HEK293 (cell line): ENCODE measurements around the gene PCDH9.

Source experiments
- CTCF ChIA-PET: fragments of 350-600 bp; formaldehyde crosslinking; extraction: SDS; loops from one replicate; lab custom pipeline; 2021; ENCODE audit warnings: antibody characterized with exemption; lab: Yijun Ruan, JAX
- POLR2A ChIA-PET: fragments of 300-600 bp; formaldehyde crosslinking; extraction: SDS; loops from one replicate; lab custom pipeline; 2020; ENCODE audit warnings: antibody characterized with exemption, inconsistent platforms; lab: Yijun Ruan, JAX
- H3K27ac ChIP-seq: fragments of 200-500 bp; sonication (Bioruptor generic); 2 replicates; pipeline ENCODE4 v1.5.1; 2014; ENCODE audit warnings: low read depth, low read length, control low read depth, inconsistent platforms; ENCODE audit errors: extremely low read depth
- H3K36me3 ChIP-seq, 2 experiments: fragments of 200-500 bp in 1 of 2; sonication (Bioruptor generic) in 1 of 2; 1 replicate in 1 of 2; 2 replicates in 1 of 2; pipeline ENCODE4 v1.5.1; 2014 to 2017; ENCODE audit warnings: inconsistent platforms in 2 of 2, low read length in 2 of 2; ENCODE audit not compliant: control insufficient read depth in 2 of 2, insufficient read depth in 1 of 2
- H3K4me1 ChIP-seq: fragments of 200-500 bp; sonication (Bioruptor generic); 2 replicates; pipeline ENCODE4 v1.5.1; 2014; ENCODE audit warnings: mild to moderate bottlenecking, low read length, inconsistent platforms; ENCODE audit not compliant: control insufficient read depth, insufficient read depth
- H3K4me3 ChIP-seq: 2 replicates; pipeline ENCODE4 v1.5.1; 2011; ENCODE audit warnings: low read depth, mild to moderate bottlenecking, control low read depth, low read length, moderate library complexity
- H3K9me3 ChIP-seq: fragments of 200-500 bp; sonication (Bioruptor generic); 2 replicates; pipeline ENCODE4 v1.5.1; 2014; ENCODE audit warnings: low read depth, low read length, inconsistent platforms; ENCODE audit not compliant: control insufficient read depth, insufficient read depth
- GLI2 ChIP-seq: fragments of 450-650 bp; formaldehyde crosslinking; IDR thresholded peaks from 2 replicates; pipeline ENCODE4; 2017; ENCODE audit warnings: missing biosample characterization, missing genetic modification characterization, low read depth, borderline replicate concordance
- KLF10 ChIP-seq: fragments of 450-650 bp; IDR thresholded peaks from 2 replicates; pipeline ENCODE4 v1.5.1; 2018; ENCODE audit warnings: missing biosample characterization, mild to moderate bottlenecking, missing genetic modification characterization
- KLF16 ChIP-seq: fragments of 450-650 bp; formaldehyde crosslinking; IDR thresholded peaks from 2 replicates; pipeline ENCODE4 v1.5.1; 2017; ENCODE audit warnings: missing biosample characterization, missing genetic modification characterization
- RBAK ChIP-seq: fragments of 450-650 bp; formaldehyde crosslinking; IDR thresholded peaks from 2 replicates; pipeline ENCODE4 v1.5.1; 2016; ENCODE audit warnings: missing biosample characterization, missing genetic modification characterization
- TRIM28 ChIP-seq: IDR thresholded peaks from 2 replicates; pipeline ENCODE4 v1.6.1; 2011; ENCODE audit warnings: low read length, control low read depth, borderline replicate concordance
- ZBTB48 ChIP-seq: fragments of 450-650 bp; formaldehyde crosslinking; IDR thresholded peaks from 2 replicates; pipeline ENCODE4 v1.5.1; 2016; ENCODE audit warnings: missing biosample characterization, missing genetic modification characterization
- ZEB2 ChIP-seq: fragments of 450-650 bp; formaldehyde crosslinking; IDR thresholded peaks from 2 replicates; pipeline ENCODE4 v1.5.1; 2016; ENCODE audit warnings: missing biosample characterization, missing genetic modification characterization
- ZFP41 ChIP-seq: fragments of 450-650 bp; formaldehyde crosslinking; IDR thresholded peaks from 2 replicates; pipeline ENCODE4 v1.5.1; 2016; ENCODE audit warnings: missing biosample characterization, missing genetic modification characterization, borderline replicate concordance
- ZNF121 ChIP-seq: fragments of 450-650 bp; formaldehyde crosslinking; IDR thresholded peaks from 2 replicates; pipeline ENCODE4 v1.5.1; 2016; ENCODE audit warnings: missing biosample characterization, missing genetic modification characterization
- ZNF157 ChIP-seq: fragments of 450-650 bp; formaldehyde crosslinking; IDR thresholded peaks from 2 replicates; pipeline ENCODE4 v1.5.1; 2016; ENCODE audit warnings: missing biosample characterization, missing genetic modification characterization
- ZNF174 ChIP-seq: fragments of 450-650 bp; formaldehyde crosslinking; IDR thresholded peaks from 2 replicates; pipeline ENCODE4 v1.5.0; 2017; ENCODE audit warnings: missing biosample characterization, mild to moderate bottlenecking, missing genetic modification characterization
- ZNF221 ChIP-seq: fragments of 450-650 bp; formaldehyde crosslinking; IDR thresholded peaks from 2 replicates; pipeline ENCODE4 v1.5.1; 2017; ENCODE audit warnings: missing biosample characterization, missing genetic modification characterization, borderline replicate concordance
- ZNF292 ChIP-seq: fragments of 450-650 bp; formaldehyde crosslinking; IDR thresholded peaks from 2 replicates; pipeline ENCODE4 v1.5.1; 2016; ENCODE audit warnings: low read depth, missing biosample characterization, missing genetic modification characterization, borderline replicate concordance
- ZNF302 ChIP-seq: fragments of 450-650 bp; formaldehyde crosslinking; IDR thresholded peaks from 2 replicates; pipeline ENCODE4 v1.5.1; 2016; ENCODE audit warnings: missing biosample characterization, missing genetic modification characterization, low read depth
- ZNF394 ChIP-seq: fragments of 450-650 bp; formaldehyde crosslinking; IDR thresholded peaks from 2 replicates; pipeline ENCODE4 v1.5.1; 2016; ENCODE audit warnings: missing biosample characterization, missing genetic modification characterization, mild to moderate bottlenecking, moderate library complexity, borderline replicate concordance
- ZNF48 ChIP-seq: fragments of 450-650 bp; formaldehyde crosslinking; IDR thresholded peaks from 2 replicates; pipeline ENCODE4 v1.5.1; 2016; ENCODE audit warnings: missing biosample characterization, missing genetic modification characterization
- ZNF791 ChIP-seq: fragments of 450-650 bp; formaldehyde crosslinking; IDR thresholded peaks from 2 replicates; pipeline ENCODE4 v1.5.1; 2016; ENCODE audit warnings: missing biosample characterization, missing genetic modification characterization
- ZSCAN23 ChIP-seq: fragments of 450-650 bp; formaldehyde crosslinking; IDR thresholded peaks from 2 replicates; pipeline ENCODE4 v1.5.1; 2016; ENCODE audit warnings: missing biosample characterization, missing genetic modification characterization
- TF ChIP-seq, protein P1 (sequence below): fragments of 450-650 bp; formaldehyde crosslinking; IDR thresholded peaks from 2 replicates; pipeline ENCODE4 v1.5.1; 2017; ENCODE audit warnings: missing biosample characterization, missing genetic modification characterization
- TF ChIP-seq, protein P2 (sequence below): fragments of 450-650 bp; formaldehyde crosslinking; IDR thresholded peaks from 2 replicates; pipeline ENCODE4 v1.5.1; 2016; ENCODE audit warnings: missing biosample characterization, missing genetic modification characterization
- TF ChIP-seq, protein P3 (sequence below): fragments of 450-650 bp; IDR thresholded peaks from 2 replicates; pipeline ENCODE4 v1.5.1; 2018; ENCODE audit warnings: missing biosample characterization, missing genetic modification characterization
- TF ChIP-seq, protein P4 (sequence below): fragments of 450-650 bp; formaldehyde crosslinking; IDR thresholded peaks from 2 replicates; pipeline ENCODE4 v1.5.1; 2017; ENCODE audit warnings: missing biosample characterization, mild to moderate bottlenecking, missing genetic modification characterization, moderate library complexity
- TF ChIP-seq, protein P5 (sequence below): fragments of 450-650 bp; formaldehyde crosslinking; IDR thresholded peaks from 2 replicates; pipeline ENCODE4 v1.5.1; 2016; ENCODE audit warnings: missing biosample characterization, missing genetic modification characterization, low read depth
- TF ChIP-seq, protein P6 (sequence below): IDR thresholded peaks from 2 replicates; pipeline ENCODE4 v1.6.1; 2011; ENCODE audit warnings: mild to moderate bottlenecking, low read depth, low read length, borderline replicate concordance
- TF ChIP-seq, protein P7 (sequence below): fragments of 450-650 bp; formaldehyde crosslinking; IDR thresholded peaks from 2 replicates; pipeline ENCODE4; 2016; ENCODE audit warnings: missing biosample characterization, missing genetic modification characterization

Gene PCDH9

DNA sequence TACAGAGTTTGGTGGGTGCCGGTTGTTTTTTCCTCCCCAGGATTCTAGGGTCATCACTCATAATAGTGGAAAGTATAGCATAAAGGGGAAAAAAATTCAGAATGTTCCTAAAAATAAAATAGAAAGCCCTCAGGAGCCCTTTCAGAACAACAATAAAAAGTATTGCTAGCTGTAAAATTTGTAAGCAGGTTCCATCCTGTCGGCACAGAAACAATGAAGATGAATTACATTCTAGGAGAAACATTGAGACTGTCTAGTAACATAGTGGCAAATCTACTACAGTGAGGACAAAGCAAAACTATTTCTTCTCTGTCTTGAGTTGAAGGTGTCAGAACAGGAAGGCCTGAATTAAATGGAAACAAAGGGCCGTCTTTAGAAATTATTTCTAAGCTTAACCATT, 870.7 kb downstream of the PCDH9 start (continued):
- TF ChIP-seq ZNF791 (tag by site-specific recombination) (no peak), KLF10 (no peak), ZNF48 (tag by site-specific recombination) (no peak), ZSCAN23 (no peak), ZNF121 (tag by site-specific recombination) (no peak), ZNF157 (tag by site-specific recombination) (no peak)
- TF ChIP-seq, protein P1, sequence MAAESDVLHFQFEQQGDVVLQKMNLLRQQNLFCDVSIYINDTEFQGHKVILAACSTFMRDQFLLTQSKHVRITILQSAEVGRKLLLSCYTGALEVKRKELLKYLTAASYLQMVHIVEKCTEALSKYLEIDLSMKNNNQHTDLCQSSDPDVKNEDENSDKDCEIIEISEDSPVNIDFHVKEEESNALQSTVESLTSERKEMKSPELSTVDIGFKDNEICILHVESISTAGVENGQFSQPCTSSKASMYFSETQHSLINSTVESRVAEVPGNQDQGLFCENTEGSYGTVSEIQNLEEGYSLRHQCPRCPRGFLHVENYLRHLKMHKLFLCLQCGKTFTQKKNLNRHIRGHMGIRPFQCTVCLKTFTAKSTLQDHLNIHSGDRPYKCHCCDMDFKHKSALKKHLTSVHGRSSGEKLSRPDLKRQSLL (tag by site-specific recombination) = no peak
- TF ChIP-seq, protein P2, sequence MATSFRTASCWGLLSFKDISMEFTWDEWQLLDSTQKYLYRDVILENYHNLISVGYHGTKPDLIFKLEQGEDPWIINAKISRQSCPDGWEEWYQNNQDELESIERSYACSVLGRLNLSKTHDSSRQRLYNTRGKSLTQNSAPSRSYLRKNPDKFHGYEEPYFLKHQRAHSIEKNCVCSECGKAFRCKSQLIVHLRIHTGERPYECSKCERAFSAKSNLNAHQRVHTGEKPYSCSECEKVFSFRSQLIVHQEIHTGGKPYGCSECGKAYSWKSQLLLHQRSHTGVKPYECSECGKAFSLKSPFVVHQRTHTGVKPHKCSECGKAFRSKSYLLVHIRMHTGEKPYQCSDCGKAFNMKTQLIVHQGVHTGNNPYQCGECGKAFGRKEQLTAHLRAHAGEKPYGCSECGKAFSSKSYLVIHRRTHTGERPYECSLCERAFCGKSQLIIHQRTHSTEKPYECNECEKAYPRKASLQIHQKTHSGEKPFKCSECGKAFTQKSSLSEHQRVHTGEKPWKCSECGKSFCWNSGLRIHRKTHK (tag by site-specific recombination) = no peak
- TF ChIP-seq, protein P3, sequence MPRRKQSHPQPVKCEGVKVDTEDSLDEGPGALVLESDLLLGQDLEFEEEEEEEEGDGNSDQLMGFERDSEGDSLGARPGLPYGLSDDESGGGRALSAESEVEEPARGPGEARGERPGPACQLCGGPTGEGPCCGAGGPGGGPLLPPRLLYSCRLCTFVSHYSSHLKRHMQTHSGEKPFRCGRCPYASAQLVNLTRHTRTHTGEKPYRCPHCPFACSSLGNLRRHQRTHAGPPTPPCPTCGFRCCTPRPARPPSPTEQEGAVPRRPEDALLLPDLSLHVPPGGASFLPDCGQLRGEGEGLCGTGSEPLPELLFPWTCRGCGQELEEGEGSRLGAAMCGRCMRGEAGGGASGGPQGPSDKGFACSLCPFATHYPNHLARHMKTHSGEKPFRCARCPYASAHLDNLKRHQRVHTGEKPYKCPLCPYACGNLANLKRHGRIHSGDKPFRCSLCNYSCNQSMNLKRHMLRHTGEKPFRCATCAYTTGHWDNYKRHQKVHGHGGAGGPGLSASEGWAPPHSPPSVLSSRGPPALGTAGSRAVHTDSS (tag by site-specific recombination) = no peak
- TF ChIP-seq, protein P4, sequence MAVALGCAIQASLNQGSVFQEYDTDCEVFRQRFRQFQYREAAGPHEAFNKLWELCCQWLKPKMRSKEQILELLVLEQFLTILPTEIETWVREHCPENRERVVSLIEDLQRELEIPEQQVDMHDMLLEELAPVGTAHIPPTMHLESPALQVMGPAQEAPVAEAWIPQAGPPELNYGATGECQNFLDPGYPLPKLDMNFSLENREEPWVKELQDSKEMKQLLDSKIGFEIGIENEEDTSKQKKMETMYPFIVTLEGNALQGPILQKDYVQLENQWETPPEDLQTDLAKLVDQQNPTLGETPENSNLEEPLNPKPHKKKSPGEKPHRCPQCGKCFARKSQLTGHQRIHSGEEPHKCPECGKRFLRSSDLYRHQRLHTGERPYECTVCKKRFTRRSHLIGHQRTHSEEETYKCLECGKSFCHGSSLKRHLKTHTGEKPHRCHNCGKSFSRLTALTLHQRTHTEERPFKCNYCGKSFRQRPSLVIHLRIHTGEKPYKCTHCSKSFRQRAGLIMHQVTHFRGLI (tag by site-specific recombination) = no peak

DNA sequence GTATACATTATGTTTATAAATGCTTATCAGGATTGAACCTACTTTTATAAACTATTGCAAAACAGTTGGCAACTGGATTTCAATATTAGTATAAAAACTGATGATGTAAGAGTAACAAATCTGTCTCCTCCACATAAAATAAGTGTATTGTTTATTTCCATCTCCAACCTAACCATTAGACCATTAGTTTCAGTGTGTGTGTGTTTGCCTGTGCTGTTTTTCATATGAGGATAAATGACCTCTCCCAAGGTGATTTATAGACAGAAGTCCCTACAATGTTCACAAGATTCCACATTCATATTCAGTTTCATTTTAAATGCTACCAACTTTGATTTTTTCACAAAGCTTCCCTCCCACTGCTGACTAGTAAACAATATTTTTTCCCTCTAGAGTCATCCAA, 871.6 kb downstream of the PCDH9 start:
- Histone ChIP-seq H3K27ac (no peak overlapping the region), H3K9me3 (no peaks in the 10 kb centered on the region), H3K4me1 (no peaks in the 10 kb centered on the region)
- CTCF ChIA-PET = interaction anchor here (0.5 to 0.6 kb wide), 2 partner anchors 32 to 331 kb away, joined by 3 read pairs; no protein-coding TSS in a partner anchor
- POLR2A ChIA-PET = no interaction called here
- TF ChIP-seq ZNF292 (tag by site-specific recombination) (no peak), TRIM28 (no peak), KLF16 (no peak), ZNF221 (tag by site-specific recombination) (no peak), RBAK (no peak), GLI2 (tag by site-specific recombination) (no peak), ZFP41 (tag by site-specific recombination) (no peak), ZNF174 (tag by site-specific recombination) (no peak), ZNF394 (tag by site-specific recombination) (no peak), ZEB2 (tag by site-specific recombination) (no peak), ZNF302 (tag by site-specific recombination) (no peak), ZBTB48 (tag by site-specific recombination) (no peak)
- TF ChIP-seq, protein P5, sequence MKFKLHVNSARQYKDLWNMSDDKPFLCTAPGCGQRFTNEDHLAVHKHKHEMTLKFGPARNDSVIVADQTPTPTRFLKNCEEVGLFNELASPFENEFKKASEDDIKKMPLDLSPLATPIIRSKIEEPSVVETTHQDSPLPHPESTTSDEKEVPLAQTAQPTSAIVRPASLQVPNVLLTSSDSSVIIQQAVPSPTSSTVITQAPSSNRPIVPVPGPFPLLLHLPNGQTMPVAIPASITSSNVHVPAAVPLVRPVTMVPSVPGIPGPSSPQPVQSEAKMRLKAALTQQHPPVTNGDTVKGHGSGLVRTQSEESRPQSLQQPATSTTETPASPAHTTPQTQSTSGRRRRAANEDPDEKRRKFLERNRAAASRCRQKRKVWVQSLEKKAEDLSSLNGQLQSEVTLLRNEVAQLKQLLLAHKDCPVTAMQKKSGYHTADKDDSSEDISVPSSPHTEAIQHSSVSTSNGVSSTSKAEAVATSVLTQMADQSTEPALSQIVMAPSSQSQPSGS (tag by site-specific recombination) = no peak
- TF ChIP-seq, protein P6, sequence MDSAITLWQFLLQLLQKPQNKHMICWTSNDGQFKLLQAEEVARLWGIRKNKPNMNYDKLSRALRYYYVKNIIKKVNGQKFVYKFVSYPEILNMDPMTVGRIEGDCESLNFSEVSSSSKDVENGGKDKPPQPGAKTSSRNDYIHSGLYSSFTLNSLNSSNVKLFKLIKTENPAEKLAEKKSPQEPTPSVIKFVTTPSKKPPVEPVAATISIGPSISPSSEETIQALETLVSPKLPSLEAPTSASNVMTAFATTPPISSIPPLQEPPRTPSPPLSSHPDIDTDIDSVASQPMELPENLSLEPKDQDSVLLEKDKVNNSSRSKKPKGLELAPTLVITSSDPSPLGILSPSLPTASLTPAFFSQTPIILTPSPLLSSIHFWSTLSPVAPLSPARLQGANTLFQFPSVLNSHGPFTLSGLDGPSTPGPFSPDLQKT = no peak
- TF ChIP-seq, protein P7, sequence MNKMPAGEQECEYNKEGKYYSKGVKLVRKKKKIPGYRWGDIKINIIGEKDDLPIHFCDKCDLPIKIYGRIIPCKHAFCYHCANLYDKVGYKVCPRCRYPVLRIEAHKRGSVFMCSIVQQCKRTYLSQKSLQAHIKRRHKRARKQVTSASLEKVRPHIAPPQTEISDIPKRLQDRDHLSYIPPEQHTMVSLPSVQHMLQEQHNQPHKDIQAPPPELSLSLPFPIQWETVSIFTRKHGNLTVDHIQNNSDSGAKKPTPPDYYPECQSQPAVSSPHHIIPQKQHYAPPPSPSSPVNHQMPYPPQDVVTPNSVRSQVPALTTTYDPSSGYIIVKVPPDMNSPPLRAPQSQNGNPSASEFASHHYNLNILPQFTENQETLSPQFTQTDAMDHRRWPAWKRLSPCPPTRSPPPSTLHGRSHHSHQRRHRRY (tag by site-specific recombination) = no peak
- TF ChIP-seq, all 188 proteins: peak for 0
- Histone ChIP-seq H3K36me3 (no peaks in the 10 kb centered on the region), H3K4me3 (no peak overlapping the region)
